ENCODE data around the gene CCNY. TPM values are rescaled to one million over a fixed set of nuclear protein-coding genes. Genes with fewer than 3 reads are reported as not detected.

Gene CCNY
- total and polyA plus RNA-seq, 12 donors, result 26.0 to 99.4 (median 88.9) TPM

DNA sequence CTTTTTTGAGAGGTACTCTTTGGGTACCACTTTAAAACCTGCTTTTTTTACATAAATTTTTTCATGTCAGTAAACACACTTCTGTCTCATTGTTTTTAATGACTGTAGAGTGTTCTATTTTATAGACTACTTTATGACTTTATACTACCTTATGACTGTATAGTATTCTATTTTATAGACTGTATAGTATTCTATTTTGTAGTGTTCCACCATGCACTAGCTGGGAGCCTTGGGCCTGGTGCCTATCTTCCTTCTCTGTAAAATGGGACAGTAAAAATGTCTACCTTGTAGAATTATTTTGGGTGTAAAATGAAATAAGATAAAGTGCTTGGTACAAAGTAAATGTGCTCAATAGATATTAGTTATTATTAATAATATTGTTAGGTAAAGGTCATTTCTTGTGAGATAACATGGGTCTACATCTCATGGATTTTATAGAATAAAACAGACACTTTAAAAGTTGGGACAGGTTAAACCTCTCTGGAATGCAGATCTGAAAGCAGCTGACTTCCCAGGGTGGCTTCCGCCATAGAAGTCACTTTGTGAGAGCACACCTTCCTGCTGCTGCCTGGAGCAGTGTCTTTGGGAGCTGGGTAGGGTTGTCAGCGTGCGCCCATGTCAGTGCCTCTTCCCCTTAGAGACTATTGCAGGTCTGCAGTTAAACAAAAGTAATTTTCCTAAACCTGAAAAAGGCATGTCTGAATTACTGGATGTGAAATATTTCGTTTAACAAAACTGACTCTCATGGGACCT lies 31.0 kb downstream of the CCNY start:
- ATAC-seq (no peak), DNase-seq (no peak)
- Histone ChIP-seq H3K27ac (peak overlapping the region in 8 of 10 donors; percentile 6 to 92 (median 68)), H3K4me3 (no peak overlapping the region), H3K4me1 (peaks cover 14 to 88% (median 73%) of the 10 kb centered on the region in 9 donors), H3K9me3 (no peaks in the 10 kb centered on the region), H3K27me3 (no peaks in the 10 kb centered on the region), H3K36me3 (no peaks in the 10 kb centered on the region)
- intact Hi-C loops (cut with DNase I), result no loop called here
- 78 to 81% methylated on average over 4 of the region's 4 CpGs for whole genome bisulfite sequencing, 2 donors
- no peak for TF ChIP-seq CTCF (IDR thresholded peaks at IDR 0.05)

- Histone ChIP-seq H3K36me3 (no peaks in the 10 kb centered on the region), H3K4me1 (peaks cover 18 to 95% (median 80%) of the 10 kb centered on the region in 9 donors), H3K4me3 (no peak overlapping the region), H3K27me3 (no peaks in the 10 kb centered on the region), H3K9me3 (no peaks in the 10 kb centered on the region), H3K27ac (peak overlapping the region in 9 of 10 donors; percentile 18 to 92 (median 77))
- 64 to 70% methylated on average over 4 of the region's 4 CpGs for WGBS, 2 donors
- no peak for DNase-seq
- intact Hi-C loops (cut with DNase I), result no loop called here
- TF ChIP-seq CTCF (IDR thresholded peaks at IDR 0.05), result no peak
- no peak for ATAC-seq
Observed at GRCh38 chr10:35367982-35368381, 31.7 kb downstream of the CCNY start.

GRCh38 chr10:35368485-35369048 lies 32.3 kb downstream of the CCNY start:
- peak overlapping the region; percentile 18 to 92 (median 76) for H3K27ac ChIP-seq
- H3K4me1 ChIP-seq, result peaks cover 18 to 100% (median 86%) of the 10 kb centered on the region in 9 donors
- peak in 4 of 8 donors; percentile 2 to 26 (median 8) for ATAC-seq

More at GRCh38 chr10:35368485-35369048, 32.3 kb downstream of the CCNY start:
- Histone ChIP-seq H3K36me3 (no peaks in the 10 kb centered on the region), H3K9me3 (no peaks in the 10 kb centered on the region), H3K27me3 (no peaks in the 10 kb centered on the region), H3K4me3 (no peak overlapping the region)
- WGBS, 2 donors, result 54 to 75% methylated on average over 11 of the region's 11 CpGs
- TF ChIP-seq CTCF (IDR thresholded peaks at IDR 0.05), result no peak
- no peak for DNase-seq
- intact Hi-C loops (cut with DNase I), result no loop called here
